GM23338 (cell line): Measurements from ENCODE around the gene TOR1B. TPM values are rescaled to one million over a fixed set of nuclear protein-coding genes. Genes with fewer than 3 reads are reported as not detected.

Experiments
- ATAC-seq: fragments of 200-7000 bp; cut with Tn5 transposase; 3 replicates; pipeline ENCODE4 v1.9.1; 2020
- DNase-seq: peaks from one replicate; pipeline ENCODE4 v3.0.0-alpha.2; 2015; ENCODE audit warnings: low spot score
- H2AFZ ChIP-seq: fragments of 200-600 bp; sonication (generic); 2 replicates; pipeline ENCODE4 v1.8.0; 2016; ENCODE audit warnings: antibody characterized with exemption, mild to moderate bottlenecking, moderate library complexity
- H3F3A ChIP-seq: fragments of 200-600 bp; sonication (generic); replicated peaks from 2 replicates; pipeline ENCODE4 v1.8.0; 2017; ENCODE audit warnings: antibody characterized with exemption, mixed run types, low read depth
- H3K27ac ChIP-seq: fragments of 200-600 bp; sonication (generic); 2 replicates; pipeline ENCODE4 v1.6.1; 2016; ENCODE audit warnings: low read depth
- H3K27me3 ChIP-seq: fragments of 200-600 bp; sonication (generic); 2 replicates; pipeline ENCODE4 v1.8.0; 2016; ENCODE audit warnings: mild to moderate bottlenecking, mixed run types, moderate library complexity; ENCODE audit not compliant: insufficient read depth
- H3K36me3 ChIP-seq: fragments of 200-600 bp; sonication (generic); 2 replicates; pipeline ENCODE4 v1.8.0; 2016; ENCODE audit warnings: mild to moderate bottlenecking; ENCODE audit not compliant: insufficient read depth
- H3K4me1 ChIP-seq: fragments of 200-600 bp; sonication (generic); 2 replicates; pipeline ENCODE4 v1.8.0; 2016; ENCODE audit warnings: mild to moderate bottlenecking, moderate library complexity; ENCODE audit not compliant: insufficient read depth
- H3K4me2 ChIP-seq: fragments of 200-600 bp; sonication (generic); 2 replicates; pipeline ENCODE4 v1.7.1; 2017; ENCODE audit warnings: mixed run types
- H3K4me3 ChIP-seq: fragments of 200-600 bp; sonication (generic); 2 replicates; pipeline ENCODE4 v1.6.1; 2016; ENCODE audit warnings: mixed run types
- H3K79me2 ChIP-seq: fragments of 200-600 bp; sonication (generic); replicated peaks from 2 replicates; pipeline ENCODE4 v1.8.0; 2017; ENCODE audit warnings: mild to moderate bottlenecking; ENCODE audit not compliant: insufficient read depth
- H3K9me2 ChIP-seq: fragments of 200-600 bp; sonication (generic); 2 replicates; pipeline ENCODE4 v1.8.0; 2017; ENCODE audit not compliant: insufficient read depth
- H4K20me1 ChIP-seq: fragments of 200-600 bp; sonication (generic); replicated peaks from 2 replicates; pipeline ENCODE4 v1.8.0; 2017; ENCODE audit warnings: mild to moderate bottlenecking; ENCODE audit not compliant: insufficient read depth
- H3K27ac Mint-ChIP-seq: 2 replicates; pipeline ENCODE4 v1.8.0; 2020; ENCODE audit warnings: inconsistent platforms, mild to moderate bottlenecking, moderate library complexity, mixed read lengths
- H3K27me3 Mint-ChIP-seq: 3 replicates; pipeline ENCODE4 v1.8.0; 2022; ENCODE audit warnings: low read depth, mild to moderate bottlenecking, moderate library complexity, mixed read lengths, inconsistent platforms; ENCODE audit not compliant: insufficient read depth, poor library complexity
- H3K36me3 Mint-ChIP-seq: 3 replicates; pipeline ENCODE4 v1.8.0; 2021; ENCODE audit warnings: low read depth, mild to moderate bottlenecking, inconsistent platforms, moderate library complexity, mixed read lengths
- H3K4me1 Mint-ChIP-seq: 3 replicates; pipeline ENCODE4 v1.8.0; 2020; ENCODE audit warnings: mild to moderate bottlenecking, inconsistent platforms, mixed read lengths
- H3K4me3 Mint-ChIP-seq: 3 replicates; pipeline ENCODE4 v1.8.0; 2021; ENCODE audit warnings: moderate library complexity, mild to moderate bottlenecking, inconsistent platforms, mixed read lengths
- H3K9me3 Mint-ChIP-seq: 3 replicates; pipeline ENCODE4 v1.8.0; 2020; ENCODE audit warnings: moderate library complexity, mild to moderate bottlenecking, inconsistent platforms, mixed read lengths
- CREB1 ChIP-seq: fragments of 250-450 bp; sonication (Bioruptor Pico); IDR thresholded peaks from 2 replicates; pipeline ENCODE4 v1.5.0; 2020; ENCODE audit warnings: low read depth, mild to moderate bottlenecking, moderate library complexity
- CTCF ChIP-seq, 2 experiments: fragments of 200-600 bp in 1 of 2; sonication (generic) in 1 of 2; conservative IDR thresholded peaks; 2 replicates each; pipeline versions ENCODE4 v1.5.1 to v1.6.1; 2016 to 2017; ENCODE audit warnings: antibody characterized with exemption in 2 of 2, low read depth in 2 of 2, mild to moderate bottlenecking in 2 of 2, moderate library complexity in 1 of 2
- ETS1 ChIP-seq: IDR thresholded peaks from 2 replicates; pipeline ENCODE4 v1.6.1; 2016; ENCODE audit warnings: antibody characterized with exemption
- EZH2 ChIP-seq: fragments of 200-600 bp; sonication (generic); IDR thresholded peaks from one replicate; pipeline ENCODE4 v1.8.0; 2017; ENCODE audit warnings: antibody characterized with exemption, mild to moderate bottlenecking, low read depth; ENCODE audit not compliant: unreplicated experiment
- EZH2phosphoT487 ChIP-seq: fragments of 200-600 bp; sonication (generic); IDR thresholded peaks from one replicate; pipeline ENCODE4 v1.8.1; 2018; ENCODE audit warnings: antibody characterized with exemption; ENCODE audit not compliant: unreplicated experiment
- JUNB ChIP-seq: IDR thresholded peaks from one replicate; pipeline ENCODE4 v1.6.1; 2016; ENCODE audit warnings: antibody characterized with exemption; ENCODE audit not compliant: unreplicated experiment
- NANOG ChIP-seq: IDR thresholded peaks from 2 replicates; pipeline ENCODE4 v1.6.1; 2016; ENCODE audit warnings: antibody characterized with exemption, borderline replicate concordance
- POLR2AphosphoS5 ChIP-seq: IDR thresholded peaks from 2 replicates; pipeline ENCODE4 v1.6.1; 2016; ENCODE audit warnings: antibody characterized with exemption, low read depth
- STAT1 ChIP-seq: IDR thresholded peaks from one replicate; pipeline ENCODE4 v1.6.1; 2016; ENCODE audit warnings: antibody characterized with exemption; ENCODE audit not compliant: unreplicated experiment
- ZNF114 ChIP-seq: fragments of 250-450 bp; sonication (Bioruptor Pico); IDR thresholded peaks from 2 replicates; pipeline ENCODE4 v1.5.0; 2020; ENCODE audit warnings: mild to moderate bottlenecking, moderate library complexity
- ZNF331 ChIP-seq: fragments of 250-450 bp; sonication (Bioruptor Pico); IDR thresholded peaks from 2 replicates; pipeline ENCODE4 v1.5.0; 2020; ENCODE audit warnings: low read depth, mild to moderate bottlenecking, moderate library complexity
- polyA plus RNA-seq: library from polyadenylated mRNA; unstranded; fragments of >200 nt; fragmentation: Nextera tagmentation; extraction: Ambion mirVana; gene quantifications from 2 replicates; pipeline ENCODE4 v1.2.1, GENCODE V29; 2016
- total RNA-seq: library from RNA; depleted of rRNA; stranded (reverse); fragments of >200 nt; shearing (Covaris generic); gene quantifications from 2 replicates; pipeline ENCODE4 v1.2.3, GENCODE V29; 2014
- TF ChIP-seq, protein P1 (sequence below): fragments of 250-450 bp; sonication (Bioruptor Pico); IDR thresholded peaks from 2 replicates; pipeline ENCODE4 v1.5.0; 2020; ENCODE audit warnings: mild to moderate bottlenecking, moderate library complexity

TOR1B gene
- total and polyA plus RNA-seq, 2 experiments from 2014 or later: 10.6 to 42.4 TPM

- Mint-ChIP-seq H3K9me3 (no peaks in the 10 kb centered on the region), H3K4me3 (no peak overlapping the region)
Measured at GRCh38 chr9:129828969-129829368, 26.0 kb downstream of the TOR1B start.

More at GRCh38 chr9:129828969-129829368, 26.0 kb downstream of the TOR1B start:
- peaks cover 29% of the 10 kb centered on the region for H3K36me3 ChIP-seq
- Mint-ChIP-seq H3K36me3 (peaks cover 49% of the 10 kb centered on the region), H3K27ac (no peak overlapping the region), H3K27me3 (peaks cover 10% of the 10 kb centered on the region), H3K4me1 (peaks cover 2% of the 10 kb centered on the region)
- no peaks in the 10 kb centered on the region for H4K20me1 ChIP-seq
- no peaks in the 10 kb centered on the region; the same call in 1 of the 2 replicates for H3F3A ChIP-seq
- no peak for DNase-seq
- ATAC-seq: no peak
- no peak overlapping the region for H3K4me2 ChIP-seq
- H3K27me3 ChIP-seq: no peaks in the 10 kb centered on the region
- no peak overlapping the region for H3K4me3 ChIP-seq
- TF ChIP-seq CREB1 (CRISPR knock-in tag): no peak
- no peak for TF ChIP-seq JUNB
- no peak for TF ChIP-seq NANOG
- no peak for TF ChIP-seq CTCF (conservative IDR thresholded peaks at IDR 0.05; ENCODE audit: low read depth in 2 of 2)
- TF ChIP-seq ZNF331 (CRISPR knock-in tag): no peak
- TF ChIP-seq ZNF114 (CRISPR knock-in tag): no peak
- no peak for TF ChIP-seq EZH2
- TF ChIP-seq, protein P1, sequence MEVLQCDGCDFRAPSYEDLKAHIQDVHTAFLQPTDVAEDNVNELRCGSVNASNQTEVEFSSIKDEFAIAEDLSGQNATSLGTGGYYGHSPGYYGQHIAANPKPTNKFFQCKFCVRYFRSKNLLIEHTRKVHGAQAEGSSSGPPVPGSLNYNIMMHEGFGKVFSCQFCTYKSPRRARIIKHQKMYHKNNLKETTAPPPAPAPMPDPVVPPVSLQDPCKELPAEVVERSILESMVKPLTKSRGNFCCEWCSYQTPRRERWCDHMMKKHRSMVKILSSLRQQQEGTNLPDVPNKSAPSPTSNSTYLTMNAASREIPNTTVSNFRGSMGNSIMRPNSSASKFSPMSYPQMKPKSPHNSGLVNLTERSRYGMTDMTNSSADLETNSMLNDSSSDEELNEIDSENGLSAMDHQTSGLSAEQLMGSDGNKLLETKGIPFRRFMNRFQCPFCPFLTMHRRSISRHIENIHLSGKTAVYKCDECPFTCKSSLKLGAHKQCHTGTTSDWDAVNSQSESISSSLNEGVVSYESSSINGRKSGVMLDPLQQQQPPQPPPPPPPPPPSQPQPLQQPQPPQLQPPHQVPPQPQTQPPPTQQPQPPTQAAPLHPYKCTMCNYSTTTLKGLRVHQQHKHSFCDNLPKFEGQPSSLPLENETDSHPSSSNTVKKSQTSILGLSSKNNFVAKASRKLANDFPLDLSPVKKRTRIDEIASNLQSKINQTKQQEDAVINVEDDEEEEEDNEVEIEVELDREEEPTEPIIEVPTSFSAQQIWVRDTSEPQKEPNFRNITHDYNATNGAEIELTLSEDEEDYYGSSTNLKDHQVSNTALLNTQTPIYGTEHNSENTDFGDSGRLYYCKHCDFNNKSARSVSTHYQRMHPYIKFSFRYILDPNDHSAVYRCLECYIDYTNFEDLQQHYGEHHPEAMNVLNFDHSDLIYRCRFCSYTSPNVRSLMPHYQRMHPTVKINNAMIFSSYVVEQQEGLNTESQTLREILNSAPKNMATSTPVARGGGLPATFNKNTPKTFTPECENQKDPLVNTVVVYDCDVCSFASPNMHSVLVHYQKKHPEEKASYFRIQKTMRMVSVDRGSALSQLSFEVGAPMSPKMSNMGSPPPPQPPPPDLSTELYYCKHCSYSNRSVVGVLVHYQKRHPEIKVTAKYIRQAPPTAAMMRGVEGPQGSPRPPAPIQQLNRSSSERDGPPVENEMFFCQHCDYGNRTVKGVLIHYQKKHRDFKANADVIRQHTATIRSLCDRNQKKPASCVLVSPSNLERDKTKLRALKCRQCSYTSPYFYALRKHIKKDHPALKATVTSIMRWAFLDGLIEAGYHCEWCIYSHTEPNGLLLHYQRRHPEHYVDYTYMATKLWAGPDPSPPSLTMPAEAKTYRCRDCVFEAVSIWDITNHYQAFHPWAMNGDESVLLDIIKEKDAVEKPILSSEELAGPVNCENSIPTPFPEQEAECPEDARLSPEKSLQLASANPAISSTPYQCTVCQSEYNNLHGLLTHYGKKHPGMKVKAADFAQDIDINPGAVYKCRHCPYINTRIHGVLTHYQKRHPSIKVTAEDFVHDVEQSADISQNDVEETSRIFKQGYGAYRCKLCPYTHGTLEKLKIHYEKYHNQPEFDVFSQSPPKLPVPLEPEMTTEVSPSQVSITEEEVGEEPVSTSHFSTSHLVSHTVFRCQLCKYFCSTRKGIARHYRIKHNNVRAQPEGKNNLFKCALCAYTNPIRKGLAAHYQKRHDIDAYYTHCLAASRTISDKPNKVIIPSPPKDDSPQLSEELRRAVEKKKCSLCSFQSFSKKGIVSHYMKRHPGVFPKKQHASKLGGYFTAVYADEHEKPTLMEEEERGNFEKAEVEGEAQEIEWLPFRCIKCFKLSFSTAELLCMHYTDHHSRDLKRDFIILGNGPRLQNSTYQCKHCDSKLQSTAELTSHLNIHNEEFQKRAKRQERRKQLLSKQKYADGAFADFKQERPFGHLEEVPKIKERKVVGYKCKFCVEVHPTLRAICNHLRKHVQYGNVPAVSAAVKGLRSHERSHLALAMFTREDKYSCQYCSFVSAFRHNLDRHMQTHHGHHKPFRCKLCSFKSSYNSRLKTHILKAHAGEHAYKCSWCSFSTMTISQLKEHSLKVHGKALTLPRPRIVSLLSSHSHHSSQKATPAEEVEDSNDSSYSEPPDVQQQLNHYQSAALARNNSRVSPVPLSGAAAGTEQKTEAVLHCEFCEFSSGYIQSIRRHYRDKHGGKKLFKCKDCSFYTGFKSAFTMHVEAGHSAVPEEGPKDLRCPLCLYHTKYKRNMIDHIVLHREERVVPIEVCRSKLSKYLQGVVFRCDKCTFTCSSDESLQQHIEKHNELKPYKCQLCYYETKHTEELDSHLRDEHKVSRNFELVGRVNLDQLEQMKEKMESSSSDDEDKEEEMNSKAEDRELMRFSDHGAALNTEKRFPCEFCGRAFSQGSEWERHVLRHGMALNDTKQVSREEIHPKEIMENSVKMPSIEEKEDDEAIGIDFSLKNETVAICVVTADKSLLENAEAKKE (CRISPR knock-in tag): no peak
- no peak for TF ChIP-seq ETS1
- no peak for TF ChIP-seq STAT1
- TF ChIP-seq EZH2phosphoT487: no peak
- TF ChIP-seq POLR2AphosphoS5: no peak
- no peaks in the 10 kb centered on the region for H3K4me1 ChIP-seq
- H2AFZ ChIP-seq: no peak overlapping the region
- no peaks in the 10 kb centered on the region for H3K9me2 ChIP-seq
- peaks cover 2% of the 10 kb centered on the region for H3K79me2 ChIP-seq
- H3K27ac ChIP-seq: no peak overlapping the region
